Naive thymus-derived CD4-positive, alpha-beta T cell (primary cell): ENCODE results near the gene PKIB. TPM values are rescaled to one million over a fixed set of nuclear protein-coding genes. Genes with fewer than 3 reads are reported as not detected.
A peak's percentile ranks its signal among the peaks of the same experiment; 100 is the strongest.

Experiments
- ATAC-seq: fragments of 150-1000 bp; cut with Tn5 transposase; 2 replicates; pipeline ENCODE4 v1.10.0; 2021; ENCODE audit warnings: mild to moderate bottlenecking, moderate library complexity
- CTCF ChIA-PET: fragments of 350-600 bp; sonication (Branson Sonifier 250); formaldehyde crosslinking; loops from one replicate; lab custom pipeline; 2021; ENCODE audit warnings: antibody characterized with exemption; lab: Charles Lee
- POLR2A ChIA-PET: fragments of 350-600 bp; sonication (Branson Sonifier 250); formaldehyde crosslinking; loops from one replicate; lab custom pipeline; 2021; ENCODE audit warnings: antibody characterized with exemption, inconsistent platforms; lab: Charles Lee
- DNase-seq, 9 donors: peaks; one replicate each; pipeline versions ENCODE4 v3.0.0 to v3.0.0-alpha.2; 2020 to 2022; ENCODE audit warnings: mixed read lengths in 1 of 9
- H3K27ac ChIP-seq: one replicate; pipeline ENCODE4 v1.7.0; 2013; ENCODE audit warnings: mild to moderate bottlenecking, low read depth, low read length, moderate library complexity
- H3K27me3 ChIP-seq, 2 donors: one replicate each; pipeline ENCODE4 v1.7.0; 2013; ENCODE audit warnings: low read length in 2 of 2, mild to moderate bottlenecking in 2 of 2, moderate library complexity in 2 of 2; ENCODE audit not compliant: control insufficient read depth in 2 of 2, insufficient read depth in 2 of 2
- H3K36me3 ChIP-seq, 3 experiments: 1 replicate in 2 of 3; 2 replicates in 1 of 3; pipeline ENCODE4 v1.7.0; 2013; ENCODE audit warnings: low read length in 3 of 3, mild to moderate bottlenecking in 3 of 3, moderate library complexity in 1 of 3; ENCODE audit not compliant: insufficient read depth in 3 of 3, control insufficient read depth in 2 of 3
- H3K4me1 ChIP-seq, 2 donors: one replicate each; pipeline ENCODE4 v1.7.0; 2013; ENCODE audit warnings: low read length in 2 of 2, mild to moderate bottlenecking in 2 of 2, moderate library complexity in 1 of 2; ENCODE audit not compliant: control insufficient read depth in 2 of 2, insufficient read depth in 2 of 2
- H3K4me3 ChIP-seq: 2 replicates; pipeline ENCODE4 v1.7.0; 2013; ENCODE audit warnings: mild to moderate bottlenecking, low read length
- H3K9me3 ChIP-seq, 3 experiments: 1 replicate in 2 of 3; 2 replicates in 1 of 3; pipeline ENCODE4 v1.7.0; 2013; ENCODE audit warnings: low read length in 3 of 3; ENCODE audit not compliant: control insufficient read depth in 2 of 3
- H3K27ac Mint-ChIP-seq, 9 donors: one replicate each; pipeline ENCODE4 v1.8.0; 2020 to 2022; ENCODE audit warnings: mixed read lengths in 9 of 9, mild to moderate bottlenecking in 8 of 9, moderate library complexity in 5 of 9, inconsistent platforms in 2 of 9
- H3K27me3 Mint-ChIP-seq, 5 donors: one replicate each; pipeline ENCODE4 v1.8.0; 2021 to 2022; ENCODE audit warnings: mixed read lengths in 5 of 5, mild to moderate bottlenecking in 1 of 5
- H3K36me3 Mint-ChIP-seq, 5 donors: one replicate each; pipeline ENCODE4 v1.8.0; 2020 to 2022; ENCODE audit warnings: mixed read lengths in 5 of 5, mild to moderate bottlenecking in 3 of 5, inconsistent platforms in 1 of 5
- H3K4me1 Mint-ChIP-seq, 7 donors: one replicate each; pipeline ENCODE4 v1.8.0; 2020 to 2022; ENCODE audit warnings: mixed read lengths in 7 of 7, mild to moderate bottlenecking in 3 of 7, inconsistent platforms in 1 of 7
- H3K4me3 Mint-ChIP-seq, 10 donors: one replicate each; pipeline ENCODE4 v1.8.0; 2020 to 2022; ENCODE audit warnings: mild to moderate bottlenecking in 10 of 10, mixed read lengths in 10 of 10, moderate library complexity in 6 of 10, inconsistent platforms in 2 of 10
- H3K9me3 Mint-ChIP-seq, 11 donors: one replicate each; pipeline ENCODE4 v1.8.0; 2020 to 2022; ENCODE audit warnings: mixed read lengths in 11 of 11, mild to moderate bottlenecking in 4 of 11, inconsistent platforms in 1 of 11, moderate library complexity in 1 of 11
- intact Hi-C, 2 donors: fragments of 100-400 bp; cut with micrococcal nuclease; formaldehyde crosslinking; loops; one replicate each; pipeline ENCODE4 v1.15.1; 2023
- polyA plus RNA-seq, 2 donors: library from polyadenylated mRNA; unstranded; fragments of 300-500 nt; fragmentation: Illumina TruSeq; gene quantifications; one replicate each; pipeline ENCODE4 v1.2.3, GENCODE V29; 2021
- total RNA-seq, 6 experiments: library from RNA in 5 of 6; stranded (reverse) in 5 of 6; gene quantifications; 1 replicate in 5 of 6; 2 replicates in 1 of 6; pipeline ENCODE4 v1.2.3 and lab custom pipeline; 2021 to 2026

Gene PKIB
- total and polyA plus RNA-seq, 7 experiments from 2014 or later = 0.86 to 1.5 (median 0.92) TPM; not detected in 1

GRCh38 chr6:122753688-122754056 is 143.5 kb downstream of the PKIB start:
- no peaks in the 10 kb centered on the region for H3K27me3 ChIP-seq
- H3K27ac Mint-ChIP-seq = no peak overlapping the region
- H3K36me3 ChIP-seq = no peaks in the 10 kb centered on the region
- no peak for ATAC-seq
- peaks cover 9 to 32% (median 26%) of the 10 kb centered on the region in 7 donors for H3K4me1 Mint-ChIP-seq
- ChIA-PET POLR2A (no interaction called here), CTCF (interaction anchor here (1.1 kb wide), 1 partner anchor 13 kb away, joined by 3 read pairs; no protein-coding TSS in a partner anchor)
- no peak overlapping the region for H3K4me3 Mint-ChIP-seq
- H3K4me1 ChIP-seq = peaks cover 0 to 8% of the 10 kb centered on the region in 2 donors
- H3K9me3 Mint-ChIP-seq = peaks cover 0 to 6% (median 0%) of the 10 kb centered on the region in 11 donors
- no peak for DNase-seq
- no peaks in the 10 kb centered on the region for H3K9me3 ChIP-seq
- no peak overlapping the region for H3K4me3 ChIP-seq
- H3K27ac ChIP-seq = no peak overlapping the region
- no peaks in the 10 kb centered on the region for H3K36me3 Mint-ChIP-seq
- intact Hi-C loops = no loop called here
- H3K27me3 Mint-ChIP-seq = no peaks in the 10 kb centered on the region

GRCh38 chr6:122754191-122754731 is 144.1 kb downstream of the PKIB start:
- H3K36me3 ChIP-seq = no peaks in the 10 kb centered on the region
- H3K4me3 ChIP-seq = no peak overlapping the region
- Mint-ChIP-seq H3K4me1 (peaks cover 9 to 32% (median 28%) of the 10 kb centered on the region in 7 donors), H3K9me3 (peaks cover 0 to 6% (median 0%) of the 10 kb centered on the region in 11 donors), H3K4me3 (no peak overlapping the region), H3K27ac (peak overlapping the region in 1 of 9 donors; percentile 13), H3K27me3 (no peaks in the 10 kb centered on the region), H3K36me3 (no peaks in the 10 kb centered on the region)
- H3K27me3 ChIP-seq = no peaks in the 10 kb centered on the region
- intact Hi-C loops = no loop called here
- H3K27ac ChIP-seq = no peak overlapping the region
- POLR2A ChIA-PET = no interaction called here
- DNase-seq (no peak), ATAC-seq (no peak)
- no peaks in the 10 kb centered on the region for H3K9me3 ChIP-seq
- CTCF ChIA-PET = interaction anchor here (1.1 kb wide), 1 partner anchor 12 kb away, joined by 3 read pairs; no protein-coding TSS in a partner anchor
- peaks cover 0 to 8% of the 10 kb centered on the region in 2 donors for H3K4me1 ChIP-seq

- H3K4me1 ChIP-seq = peaks cover 0 to 8% of the 10 kb centered on the region in 2 donors
- no peak overlapping the region for H3K4me3 ChIP-seq
- peaks cover 0 to 6% (median 0%) of the 10 kb centered on the region in 11 donors for H3K9me3 Mint-ChIP-seq
- no peak overlapping the region for H3K4me3 Mint-ChIP-seq
- H3K27ac ChIP-seq = no peak overlapping the region
- ChIA-PET POLR2A (no interaction called here), CTCF (no interaction called here)
- no peaks in the 10 kb centered on the region for H3K36me3 Mint-ChIP-seq
- H3K27me3 ChIP-seq = no peaks in the 10 kb centered on the region
- peaks cover 8 to 29% (median 23%) of the 10 kb centered on the region in 7 donors for H3K4me1 Mint-ChIP-seq
- DNase-seq = no peak
- intact Hi-C loops = no loop called here
- ATAC-seq = no peak
- H3K27me3 Mint-ChIP-seq = peaks cover 0 to 4% (median 0%) of the 10 kb centered on the region in 5 donors
- no peaks in the 10 kb centered on the region for H3K36me3 ChIP-seq
- H3K27ac Mint-ChIP-seq = no peak overlapping the region
- H3K9me3 ChIP-seq = no peaks in the 10 kb centered on the region
Measured at GRCh38 chr6:122755901-122756300, 145.7 kb downstream of the PKIB start.

GRCh38 chr6:122758927-122759334 is 148.7 kb downstream of the PKIB start:
- Mint-ChIP-seq H3K4me1 (peaks cover 0 to 14% (median 3%) of the 10 kb centered on the region in 7 donors), H3K27me3 (peaks cover 0 to 11% (median 5%) of the 10 kb centered on the region in 5 donors), H3K27ac (no peak overlapping the region), H3K36me3 (no peaks in the 10 kb centered on the region), H3K9me3 (peaks cover 0 to 11% (median 0%) of the 10 kb centered on the region in 11 donors), H3K4me3 (no peak overlapping the region)
- no peak for DNase-seq
- Histone ChIP-seq H3K27ac (no peak overlapping the region), H3K4me1 (no peaks in the 10 kb centered on the region), H3K36me3 (no peaks in the 10 kb centered on the region), H3K27me3 (no peaks in the 10 kb centered on the region), H3K4me3 (no peak overlapping the region), H3K9me3 (no peaks in the 10 kb centered on the region)
- ChIA-PET POLR2A (no interaction called here), CTCF (no interaction called here)
- ATAC-seq = peak; percentile 73
- intact Hi-C loops = no loop called here

GRCh38 chr6:122760330-122760729 is 150.1 kb downstream of the PKIB start:
- Histone ChIP-seq H3K4me3 (no peak overlapping the region), H3K27me3 (no peaks in the 10 kb centered on the region), H3K9me3 (no peaks in the 10 kb centered on the region), H3K27ac (no peak overlapping the region), H3K36me3 (no peaks in the 10 kb centered on the region), H3K4me1 (no peaks in the 10 kb centered on the region)
- Mint-ChIP-seq H3K4me3 (no peak overlapping the region), H3K27me3 (peaks cover 0 to 11% (median 7%) of the 10 kb centered on the region in 5 donors), H3K9me3 (peaks cover 0 to 6% (median 0%) of the 10 kb centered on the region in 11 donors), H3K36me3 (no peaks in the 10 kb centered on the region), H3K4me1 (peaks cover 0 to 6% (median 0%) of the 10 kb centered on the region in 7 donors), H3K27ac (no peak overlapping the region)
- CTCF ChIA-PET = no interaction called here
- POLR2A ChIA-PET = no interaction called here
- DNase-seq (no peak), ATAC-seq (no peak)
- intact Hi-C loops = no loop called here

- intact Hi-C loops = no loop called here
- H3K36me3 Mint-ChIP-seq = no peaks in the 10 kb centered on the region
- CTCF ChIA-PET = interaction anchor here (1.2 kb wide), 1 partner anchor 13 kb away, joined by 3 read pairs; no protein-coding TSS in a partner anchor
Measured at GRCh38 chr6:122766256-122766655, 156.1 kb downstream of the PKIB start.

More at GRCh38 chr6:122766256-122766655, 156.1 kb downstream of the PKIB start:
- ATAC-seq = no peak
- no peak for DNase-seq
- Histone ChIP-seq H3K27ac (no peak overlapping the region), H3K4me1 (no peaks in the 10 kb centered on the region), H3K36me3 (no peaks in the 10 kb centered on the region), H3K9me3 (no peaks in the 10 kb centered on the region), H3K27me3 (no peaks in the 10 kb centered on the region), H3K4me3 (no peak overlapping the region)
- Mint-ChIP-seq H3K27me3 (peaks cover 11 to 28% (median 18%) of the 10 kb centered on the region in 5 donors), H3K9me3 (peaks cover 0 to 6% (median 0%) of the 10 kb centered on the region in 11 donors), H3K4me3 (no peak overlapping the region), H3K4me1 (no peaks in the 10 kb centered on the region), H3K27ac (no peak overlapping the region)
- POLR2A ChIA-PET = no interaction called here
